ENCODE results near the gene FAM25A.
"Not testable (repeated sequence)": the region's sequence is repeated elsewhere in the genome, so short reads cannot be mapped to it uniquely, and the experiment has no call there.

The FAM25A gene

DNA sequence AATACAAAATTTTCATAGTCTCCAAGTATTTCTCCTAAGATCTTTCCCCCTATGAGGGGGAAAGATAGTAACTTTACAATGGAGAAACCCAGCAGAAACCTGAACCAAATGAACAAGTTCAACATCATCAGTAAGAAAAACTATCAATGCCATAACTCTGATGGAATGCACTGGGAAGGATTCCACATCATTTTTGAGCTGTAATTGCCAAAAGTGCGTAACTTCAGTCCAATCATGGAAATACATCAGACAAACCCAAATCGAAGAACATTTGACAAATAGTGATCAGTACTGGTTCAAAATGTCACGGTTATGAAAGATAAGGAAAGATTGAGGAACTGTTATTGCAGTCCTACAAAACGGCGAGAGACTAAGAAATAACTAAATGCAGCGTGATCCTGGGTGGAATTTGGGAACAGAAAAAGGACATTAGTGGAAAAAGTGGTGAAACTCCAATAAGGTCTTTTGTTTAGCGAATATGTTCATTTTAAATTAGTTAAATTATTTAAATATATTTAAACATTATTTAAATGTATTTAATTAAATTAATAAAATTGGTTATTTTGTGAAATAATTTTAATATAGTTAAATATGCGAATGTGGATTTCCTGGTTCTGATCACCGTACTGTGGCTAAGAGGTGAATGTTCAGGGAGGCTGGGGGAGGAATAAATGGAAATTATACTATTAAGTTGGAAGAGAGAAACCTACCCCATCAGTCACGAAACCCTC is 4.9 kb upstream of the FAM25A start:
- not testable (repeated sequence) for DNase-seq

DNA sequence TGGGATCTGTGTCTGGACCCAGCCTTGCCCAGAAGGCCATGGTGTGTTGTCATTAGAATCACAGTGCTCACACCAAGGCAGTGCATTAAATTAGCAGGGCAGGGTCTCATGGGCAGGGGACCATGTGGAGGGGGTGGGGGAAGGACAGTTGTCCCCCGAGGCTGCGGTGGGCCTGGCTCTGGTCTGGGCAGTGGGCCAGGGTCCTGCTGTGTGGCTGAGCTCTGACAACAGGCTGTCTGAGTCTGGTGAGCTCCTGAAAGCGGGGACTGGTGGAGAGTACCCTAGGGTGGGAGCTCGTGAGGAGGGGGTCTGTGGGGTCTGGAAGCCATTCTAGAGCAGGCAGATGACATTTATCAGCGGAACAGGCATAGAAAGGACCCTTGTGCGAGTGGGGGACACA is 2.0 kb upstream of the FAM25A start:
- not testable (repeated sequence) for DNase-seq

DNA sequence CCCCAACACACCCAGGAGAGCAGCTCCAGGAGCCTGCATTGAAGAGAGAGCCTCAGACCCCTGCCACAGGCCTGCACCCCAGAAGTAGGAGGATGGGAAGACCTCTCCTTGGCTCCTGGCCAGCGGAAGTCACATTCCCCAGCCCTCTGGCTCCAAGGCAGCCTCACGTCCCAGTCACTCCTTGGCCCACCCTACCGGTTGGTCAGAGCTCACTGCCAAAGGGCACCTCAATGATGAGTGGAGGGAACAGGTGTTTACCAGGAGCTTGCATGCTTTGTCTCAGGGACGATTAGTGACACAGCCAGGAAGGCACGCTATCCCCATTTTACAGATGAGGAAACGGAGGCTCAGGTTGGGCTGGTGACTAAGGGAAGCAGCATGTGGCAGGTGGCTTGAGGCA is 1.0 kb upstream of the FAM25A start:
- not testable (repeated sequence) for DNase-seq

DNA sequence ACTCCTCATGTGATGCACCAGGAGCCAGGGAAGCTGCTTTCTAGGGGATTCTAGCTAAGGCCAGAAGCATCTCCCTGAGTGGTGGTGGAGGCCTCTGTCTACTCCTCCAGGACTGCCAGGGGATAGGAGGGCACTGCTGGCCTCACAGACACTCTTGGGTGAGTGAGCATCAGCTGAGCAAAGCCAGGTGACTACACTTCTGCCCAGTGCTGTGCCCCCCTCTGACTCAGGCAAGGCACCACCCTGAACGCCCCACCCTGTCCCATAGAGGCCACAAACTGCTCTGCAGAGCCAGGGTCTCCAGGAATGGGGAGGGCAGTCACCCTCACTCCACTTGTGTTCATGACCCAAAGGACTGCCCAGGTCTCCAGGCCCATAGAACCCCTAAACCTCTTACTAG is 590 bp upstream of the FAM25A start:
- DNase-seq = not testable (repeated sequence)

DNA sequence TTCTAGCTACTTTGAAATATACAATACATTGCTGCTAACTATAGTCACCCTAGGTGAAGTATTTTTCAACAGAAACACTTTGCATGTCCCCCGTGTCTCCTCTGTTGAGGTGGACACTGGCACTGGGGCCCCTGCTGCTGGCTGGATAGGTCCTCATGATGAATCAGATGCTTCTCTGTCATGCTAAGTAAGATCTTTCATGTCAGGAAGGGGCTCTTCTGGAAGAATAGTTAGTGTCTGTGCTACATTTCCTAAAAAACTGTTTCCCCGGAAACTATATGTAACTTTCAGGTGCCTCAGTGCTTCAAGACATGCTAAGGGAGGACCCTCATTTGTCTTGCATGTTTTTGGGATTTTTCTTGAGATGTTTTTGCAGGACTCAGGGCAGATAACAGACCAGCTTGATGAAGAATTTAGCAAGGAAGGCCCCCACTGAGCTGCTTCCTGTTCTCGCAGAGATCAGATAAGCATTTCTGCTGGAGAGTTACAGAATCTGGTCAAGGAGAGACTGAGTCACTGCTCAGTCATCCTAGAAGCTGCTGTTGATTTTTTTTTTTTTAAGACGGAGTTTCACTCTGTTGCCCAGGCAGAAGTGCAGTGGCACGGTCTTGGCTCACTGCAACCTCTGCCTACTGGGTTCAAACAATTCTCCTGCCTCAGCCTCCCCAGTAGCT is 5.3 kb downstream of the FAM25A start:
- DNase-seq = not testable (repeated sequence)

DNA sequence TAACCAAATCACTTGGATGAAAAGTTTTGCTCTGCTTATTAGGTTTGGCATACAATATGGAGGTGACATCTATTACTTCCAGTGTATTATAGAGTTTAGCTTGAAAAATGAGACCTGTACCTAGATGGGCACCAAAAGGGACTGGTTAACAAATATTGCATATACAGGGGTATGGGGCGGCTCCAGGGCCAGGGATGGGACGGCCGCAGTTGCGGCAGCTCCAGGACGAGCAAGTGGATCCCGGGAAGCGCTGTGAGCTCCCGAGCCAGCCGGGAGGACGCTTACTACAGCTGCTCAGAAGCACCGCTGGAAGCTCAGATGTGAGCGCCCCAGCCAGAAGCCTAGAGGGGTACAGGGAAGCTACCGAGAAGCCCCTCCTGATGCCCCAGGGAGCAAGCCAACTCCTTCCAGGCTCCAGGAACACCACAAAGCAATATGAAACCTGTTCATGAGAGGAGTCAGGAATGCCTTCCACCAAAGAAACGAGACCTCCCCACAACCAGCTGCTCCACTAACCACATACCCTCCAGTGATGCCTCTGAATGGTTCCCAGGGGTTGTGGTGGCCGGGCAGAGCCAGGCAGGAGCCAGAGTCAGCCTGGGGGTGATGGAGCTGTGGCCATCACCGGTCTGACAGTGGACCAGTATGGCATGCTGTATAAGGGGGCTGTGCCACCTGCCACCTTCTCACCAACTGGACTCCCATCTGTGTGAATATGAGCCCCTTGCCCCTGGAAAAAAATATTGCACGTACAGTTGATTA is 6.8 kb downstream of the FAM25A start:
- not testable (repeated sequence) for DNase-seq

DNA sequence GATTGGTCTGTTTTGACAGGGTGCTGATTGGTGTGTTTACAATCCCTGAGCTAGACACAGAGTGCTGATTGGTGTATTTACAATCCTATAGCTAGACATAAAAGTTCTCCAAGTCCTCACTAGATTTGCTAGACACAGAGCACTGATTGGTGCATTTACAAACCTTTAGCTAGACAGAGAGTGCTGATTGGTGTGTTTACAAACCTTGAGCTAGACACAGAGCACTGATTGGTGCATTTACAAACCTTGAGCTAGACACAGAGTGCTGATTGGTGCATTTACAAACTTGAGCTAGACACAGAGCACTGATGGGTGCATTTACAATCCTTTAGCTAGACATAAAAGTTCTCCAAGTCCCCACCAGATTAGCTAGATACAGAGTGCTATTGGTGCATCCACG is 10.3 kb downstream of the FAM25A start:
- not testable (repeated sequence) for DNase-seq

DNA sequence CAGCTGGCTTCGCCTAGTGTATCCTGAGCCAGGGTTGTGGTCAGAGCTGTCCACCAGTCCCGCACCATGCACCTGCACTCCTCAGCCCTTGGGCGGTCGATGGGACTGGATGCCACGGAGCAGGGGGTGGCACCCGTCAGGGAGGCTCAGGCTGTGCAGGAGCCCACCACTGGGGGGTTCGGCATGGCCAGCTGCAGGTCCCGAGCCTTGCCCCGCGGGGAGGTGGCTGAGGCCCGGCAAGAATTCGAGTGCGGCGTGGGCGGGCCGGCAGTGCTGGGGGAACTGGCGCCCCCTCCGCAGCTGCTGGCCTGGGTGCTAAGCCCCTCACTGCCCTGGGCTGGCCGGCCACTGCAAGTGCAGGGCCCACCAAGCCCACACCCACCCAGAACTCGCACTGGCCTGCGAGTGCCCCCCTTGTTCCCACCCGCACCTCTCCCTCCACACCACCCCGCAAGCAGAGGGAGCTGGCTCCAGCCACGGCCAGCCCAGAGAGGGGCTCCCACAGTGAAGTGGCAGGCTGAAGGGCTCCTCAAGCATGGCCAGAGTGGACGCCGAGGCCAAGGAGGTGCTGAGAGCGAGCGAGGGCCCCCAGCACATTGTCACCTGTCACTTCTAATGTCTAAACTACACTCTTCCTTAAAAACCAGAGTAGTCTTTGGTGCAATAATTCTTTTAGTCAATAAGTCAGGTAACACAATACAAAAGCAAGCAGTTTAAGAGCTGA is 11.0 kb downstream of the FAM25A start:
- no peak for DNase-seq

DNA sequence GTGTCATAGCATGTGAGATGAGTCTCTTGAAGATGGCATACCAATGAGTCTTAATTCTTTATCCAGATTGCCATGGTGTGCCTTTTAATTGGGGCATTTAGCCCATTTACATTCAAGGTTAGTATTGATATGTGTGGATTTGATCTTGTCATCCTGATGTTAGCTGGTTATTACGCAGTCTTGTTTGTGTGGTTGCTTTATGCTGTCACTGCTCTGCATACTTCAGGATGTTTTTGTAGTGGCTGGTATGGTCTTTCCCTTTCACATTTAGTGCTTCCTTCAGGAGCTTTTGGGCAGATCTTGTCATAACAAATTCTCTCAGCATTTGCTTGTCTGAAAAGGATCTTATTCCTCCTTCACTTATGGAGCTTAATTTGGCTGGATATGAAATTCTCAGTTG is 16.5 kb downstream of the FAM25A start:
- DNase-seq = no peak

DNA sequence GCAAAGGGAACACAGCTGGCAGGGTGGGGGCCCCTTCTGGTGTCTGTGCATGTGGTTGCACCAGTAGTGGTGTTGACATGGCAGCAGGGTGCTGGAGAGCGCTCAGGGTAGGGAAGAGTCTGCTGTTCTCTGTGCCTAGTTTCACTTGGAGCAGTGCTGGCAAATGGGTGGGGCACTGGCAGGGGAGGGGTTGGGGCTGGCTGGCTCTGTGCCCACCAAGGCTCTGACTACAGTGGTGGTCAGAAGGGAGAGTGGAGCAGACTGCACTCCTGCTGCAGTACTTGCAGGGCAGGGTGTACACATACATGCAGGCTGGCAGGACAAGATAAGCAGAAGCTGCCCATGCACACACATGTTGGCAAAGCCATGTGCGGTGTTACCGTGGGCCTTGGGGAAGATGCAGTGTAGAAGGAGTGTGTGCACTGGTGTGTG is 18.2 kb downstream of the FAM25A start:
- DNase-seq = no peak

DNA sequence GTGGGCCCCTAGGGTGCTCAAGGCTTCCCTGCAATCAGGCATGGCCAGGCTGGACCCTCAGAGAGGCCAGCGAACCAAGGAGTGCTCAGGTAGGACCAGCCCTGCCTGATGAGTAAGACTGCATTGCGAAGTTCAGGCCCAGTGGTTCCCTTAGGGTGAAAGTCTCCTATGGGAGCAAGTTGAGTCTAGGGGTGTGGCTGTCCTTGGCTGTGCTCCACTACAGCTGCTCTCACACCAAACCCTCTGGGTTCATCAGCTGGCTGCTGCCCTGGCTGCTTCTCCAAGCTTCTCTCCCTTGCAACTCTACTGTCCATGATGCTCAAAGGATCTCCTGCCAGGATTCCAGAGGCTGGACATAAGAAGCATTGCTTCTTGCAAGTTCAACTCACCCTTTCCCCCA is 18.7 kb downstream of the FAM25A start:
- no peak for DNase-seq

DNA sequence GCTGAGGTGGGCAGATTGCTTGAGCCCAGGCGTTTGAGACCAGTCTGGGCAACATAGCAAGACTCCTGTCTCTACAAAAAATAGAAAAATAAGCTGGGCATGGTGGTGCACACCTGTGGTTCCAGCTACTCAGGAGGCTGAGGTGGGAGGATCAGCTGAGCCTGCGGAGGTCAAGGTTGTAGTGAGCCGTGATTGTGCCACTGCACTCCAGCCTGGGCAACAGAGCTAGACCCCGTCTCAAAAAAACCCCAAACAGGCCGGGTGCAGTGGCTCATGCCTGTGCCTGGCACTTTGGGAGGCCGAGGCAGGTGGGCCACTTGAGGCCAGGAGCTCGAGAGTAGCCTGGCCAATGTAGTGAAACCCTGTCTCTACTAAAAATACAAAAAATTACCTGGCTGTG is 23.5 kb downstream of the FAM25A start:
- not testable (repeated sequence) for DNase-seq

DNA sequence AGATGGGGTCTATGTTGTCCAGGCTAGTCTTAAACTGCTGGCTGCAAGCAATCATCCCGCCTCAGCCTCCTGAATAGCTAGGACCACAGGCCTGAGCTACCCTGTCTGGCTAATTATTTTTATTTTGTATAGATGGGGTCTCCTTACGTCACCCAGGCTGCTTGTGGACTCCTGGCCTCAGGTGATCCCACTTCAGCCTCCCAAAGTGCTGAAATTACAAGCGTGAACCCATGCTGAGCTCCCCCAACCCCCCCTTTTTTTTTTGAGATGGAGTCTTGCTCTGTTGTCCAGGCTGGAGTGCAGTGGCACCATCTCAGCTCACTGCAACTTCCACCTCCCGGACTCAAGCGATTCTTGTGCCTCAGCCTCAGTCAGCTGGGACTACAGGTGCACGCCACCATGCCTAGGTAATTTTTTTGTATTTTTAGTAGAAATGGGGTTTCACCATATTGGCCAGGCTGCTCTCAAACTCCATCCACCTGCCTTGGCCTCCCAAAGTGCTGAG is 25.4 kb downstream of the FAM25A start:
- no peak for DNase-seq

DNA sequence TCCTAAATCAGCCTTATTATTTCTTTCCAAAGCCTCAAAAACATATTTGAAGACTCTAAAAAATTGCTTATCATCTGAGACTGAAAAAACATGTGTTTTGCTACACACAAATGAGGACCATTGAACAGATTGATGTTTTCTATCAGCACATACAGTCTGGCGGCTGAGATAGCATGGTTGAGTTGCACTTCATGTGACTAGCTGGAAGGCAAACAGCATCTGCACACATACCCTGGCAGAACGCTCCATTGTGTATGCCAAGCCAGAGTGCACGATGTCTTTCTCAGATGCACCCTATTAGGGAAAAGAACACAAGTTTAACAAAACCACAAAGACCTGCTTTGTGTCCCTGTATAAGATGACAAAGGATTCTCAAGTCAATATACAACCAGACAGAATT is 33.0 kb downstream of the FAM25A start:
- peak; percentile 8 for DNase-seq

DNA sequence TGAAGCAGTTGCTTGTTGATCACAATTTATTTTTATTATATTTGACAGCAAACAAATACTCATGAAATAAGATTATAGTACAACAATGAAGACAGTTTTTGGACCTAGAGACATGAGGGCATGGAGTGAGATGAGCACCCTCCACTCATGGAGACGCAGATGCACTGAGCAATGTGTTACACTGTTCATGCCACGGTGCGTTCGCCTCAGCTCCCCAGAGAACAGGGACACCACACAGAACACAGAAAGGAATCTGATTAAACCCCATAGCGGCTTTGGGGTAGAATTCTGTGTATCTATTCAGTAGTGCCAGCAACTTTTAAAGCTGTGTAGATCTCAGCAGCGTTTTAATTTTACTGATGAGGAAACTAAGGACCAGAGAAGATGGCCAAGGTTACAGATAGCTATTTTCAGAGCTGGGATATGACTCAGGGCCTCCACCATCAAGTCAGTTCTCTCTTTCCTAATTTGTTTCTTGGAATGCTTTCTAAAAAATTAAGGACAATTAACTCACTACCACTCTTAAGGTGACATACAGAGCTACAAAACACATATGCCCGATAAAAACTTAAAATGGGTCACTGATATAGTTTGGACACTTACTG is 33.6 kb downstream of the FAM25A start:
- no peak for DNase-seq

DNA sequence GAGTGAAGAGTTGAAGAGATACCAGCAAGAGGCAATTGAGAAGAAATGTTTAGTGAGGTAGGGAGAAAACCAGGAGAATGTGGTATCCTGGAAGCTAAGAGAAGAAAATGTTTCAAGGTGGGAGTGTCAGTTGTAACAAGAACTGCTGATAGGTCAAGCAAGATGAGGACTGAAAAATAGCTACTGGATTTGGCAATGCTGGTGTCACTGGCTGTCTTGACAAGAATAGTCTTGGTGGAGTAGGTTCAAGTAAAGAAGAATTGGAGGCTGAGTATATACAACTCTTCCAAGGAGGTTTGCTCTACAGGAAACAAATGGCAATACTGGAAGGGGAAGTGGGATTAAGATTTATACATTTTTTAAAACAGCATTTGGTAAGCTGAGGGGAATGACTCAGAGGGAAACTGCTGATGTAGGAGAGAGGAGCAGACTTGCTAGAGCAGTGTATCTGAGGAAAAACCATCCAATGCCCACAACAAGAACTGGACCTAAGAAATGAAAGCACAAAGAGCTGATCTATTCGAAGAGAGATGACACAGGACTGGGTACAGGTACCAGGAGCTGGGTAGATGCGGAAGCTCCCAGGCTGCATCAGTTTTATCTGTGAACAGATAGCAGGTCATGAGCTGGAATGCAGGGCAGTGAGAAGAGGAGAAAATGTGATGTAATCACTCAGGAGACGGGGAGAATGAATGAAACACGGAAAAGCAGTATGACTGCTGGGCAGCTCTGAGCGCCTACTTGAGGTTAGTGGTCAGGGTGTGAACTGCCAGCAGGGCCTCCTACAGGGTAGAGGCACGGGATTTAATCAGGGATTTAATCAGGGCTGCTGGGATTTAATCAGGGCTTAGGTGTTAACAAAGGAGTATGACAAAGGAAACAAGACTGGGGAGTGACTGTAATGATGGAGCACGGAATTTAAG is 34.5 kb downstream of the FAM25A start:
- no peak for DNase-seq

DNA sequence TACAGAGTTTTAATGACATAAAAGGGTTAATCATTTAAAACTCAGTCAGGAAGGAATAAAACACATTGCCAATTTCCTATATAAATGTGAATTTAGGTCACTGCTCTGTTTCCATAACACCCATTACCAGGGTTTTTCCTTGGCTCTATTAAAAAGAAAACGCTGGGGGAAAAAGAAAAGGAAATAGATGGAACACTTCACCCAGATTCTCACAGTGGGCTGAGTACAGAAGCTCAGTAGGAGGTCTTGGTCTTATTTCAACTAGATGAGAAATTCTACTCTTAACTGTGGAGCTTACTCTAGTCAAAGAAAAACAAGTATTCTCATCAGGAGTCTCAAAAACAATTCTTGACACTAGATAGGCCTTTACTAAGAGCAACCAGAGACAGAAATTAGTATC is 38.1 kb downstream of the FAM25A start:
- DNase-seq = no peak

DNA sequence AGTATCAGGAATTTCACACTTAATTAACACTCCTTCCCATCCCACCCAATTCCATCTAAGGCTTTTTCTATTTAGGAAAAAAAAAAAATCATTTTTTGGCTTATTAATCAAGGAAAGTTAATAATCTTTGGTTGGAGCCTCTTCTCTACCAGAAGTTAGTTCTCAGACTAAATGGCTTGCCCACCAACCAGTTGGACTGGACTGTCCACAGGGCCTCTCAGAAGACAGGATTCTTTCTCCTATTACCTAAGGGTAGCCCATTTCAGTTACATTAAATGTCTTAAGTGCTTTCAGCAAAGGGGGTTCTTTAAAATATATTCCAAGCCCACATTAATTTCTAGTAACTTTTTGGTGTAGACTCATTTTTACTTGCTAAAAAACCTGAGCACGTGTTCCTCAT is 39.3 kb downstream of the FAM25A start:
- DNase-seq = no peak

DNA sequence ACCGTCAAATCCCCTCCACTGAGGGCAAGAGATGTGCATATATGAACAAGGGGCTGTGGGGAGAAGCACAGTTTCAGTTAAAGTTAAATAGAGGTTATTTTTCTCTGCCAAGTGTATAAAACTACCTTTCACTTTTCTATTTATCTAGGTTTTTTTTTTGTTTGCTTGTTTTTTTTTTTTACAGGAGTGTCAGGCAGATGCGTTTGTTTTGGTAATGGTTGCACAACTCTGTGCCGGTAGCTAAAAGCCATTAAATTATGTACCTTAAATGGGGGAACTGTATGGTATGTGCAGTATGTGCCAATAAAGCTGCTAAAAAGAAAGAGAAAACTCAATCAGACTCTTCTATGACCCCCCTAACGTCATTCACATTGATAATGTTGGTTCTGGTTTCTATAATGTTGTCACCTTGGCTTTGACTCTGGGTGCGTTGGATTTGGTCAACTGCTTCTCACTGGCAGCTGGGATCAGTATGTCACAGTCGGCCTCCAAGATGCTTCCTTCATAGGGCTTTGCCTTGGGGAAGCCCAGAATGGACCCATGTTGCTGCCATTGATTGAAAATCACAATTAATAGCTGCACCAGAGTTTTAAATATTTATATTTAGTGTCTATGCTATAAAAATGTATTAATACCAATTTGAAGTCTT is 40.3 kb downstream of the FAM25A start:
- DNase-seq = no peak

DNA sequence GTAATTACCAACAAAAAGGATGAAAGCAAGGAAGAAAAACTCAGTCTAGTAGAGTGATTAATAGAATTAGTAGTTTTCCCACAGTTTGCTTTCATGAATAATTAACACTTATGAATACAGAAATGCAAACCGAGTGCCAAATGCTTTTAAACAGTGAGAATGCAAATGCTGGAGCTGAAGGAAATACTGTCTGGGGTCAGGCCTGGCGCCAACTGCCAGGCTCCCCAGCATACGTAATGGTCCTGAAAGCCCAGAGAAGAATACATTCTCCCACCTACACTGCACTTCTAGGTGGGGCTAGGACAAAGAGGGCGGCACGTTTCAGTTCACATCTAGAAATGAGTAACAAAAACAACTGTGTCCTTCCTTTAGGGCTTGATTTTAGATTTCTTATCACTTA is 44.6 kb downstream of the FAM25A start:
- DNase-seq = no peak

DNA sequence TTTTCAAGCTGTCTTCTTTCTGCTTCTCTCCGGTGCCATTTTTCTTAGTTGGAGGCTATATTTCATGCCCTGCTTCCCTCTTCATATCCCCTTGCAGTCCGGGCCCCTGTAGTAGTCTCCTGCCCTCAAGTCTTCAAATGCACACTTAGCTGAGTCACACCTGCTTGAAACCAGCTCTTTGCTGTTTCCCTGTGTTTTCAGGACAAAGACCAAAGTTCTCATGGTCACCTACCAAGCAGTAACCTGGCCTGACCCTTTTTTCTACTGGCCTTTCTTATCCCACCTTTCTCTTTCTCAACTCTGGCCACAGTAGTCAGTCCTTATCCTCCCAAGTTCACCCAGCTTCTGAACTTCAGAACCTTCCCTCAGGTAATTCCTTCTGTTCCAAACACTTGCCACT is 46.1 kb downstream of the FAM25A start:
- no peak for DNase-seq
